Muscle of leg (tissue), 16 donors: Measurements from ENCODE around the gene NIT1. TPM values are rescaled to one million over a fixed set of nuclear protein-coding genes. Genes with fewer than 3 reads are reported as not detected.

Experiments
- DNase-seq: peaks from one replicate; pipeline ENCODE4 v3.0.0; 2013
- H3K27ac ChIP-seq: one replicate; pipeline ENCODE4 v1.5.1; 2013; ENCODE audit warnings: mild to moderate bottlenecking, low read length, control low read depth
- H3K27me3 ChIP-seq: one replicate; pipeline ENCODE4 v1.6.1; 2013; ENCODE audit warnings: low read length; ENCODE audit not compliant: control insufficient read depth, insufficient read depth
- H3K36me3 ChIP-seq: one replicate; pipeline ENCODE4 v1.6.1; 2013; ENCODE audit warnings: low read length; ENCODE audit not compliant: control insufficient read depth, insufficient read depth
- H3K4me1 ChIP-seq: one replicate; pipeline ENCODE4 v1.6.1; 2013; ENCODE audit warnings: low read length; ENCODE audit not compliant: control insufficient read depth, insufficient read depth
- H3K4me3 ChIP-seq: one replicate; pipeline ENCODE4 v1.5.1; 2013; ENCODE audit warnings: low read length, control low read depth
- H3K9me3 ChIP-seq: replicated peaks from 2 replicates; pipeline ENCODE4 v1.6.1; 2013; ENCODE audit warnings: low read depth, low read length; ENCODE audit not compliant: control insufficient read depth
- WGBS: methylation state at CpG from one replicate; pipeline ENCODE4 v1.1.5; 2013; ENCODE audit warnings: missing lambda C conversion rate; ENCODE audit not compliant: insufficient coverage; 5-methylcytosine and 5-hydroxymethylcytosine counted together
- long read RNA-seq, 11 donors: transcript quantifications; one replicate each; lab custom pipeline, GENCODE V29; 2026
- polyA plus RNA-seq, 8 donors: library from polyadenylated mRNA; unstranded; fragments of 120-200 nt; gene quantifications; one replicate each; pipeline versions ENCODE4 v1.2.1 to v1.2.3, GENCODE V29; 2013; ENCODE audit warnings: inconsistent platforms in 1 of 8, low replicate concordance in 1 of 8; ENCODE audit not compliant: insufficient read length in 8 of 8, insufficient read depth in 1 of 8
- total RNA-seq: library from RNA; stranded (reverse); fragments of 120-200 nt; gene quantifications from one replicate; pipeline ENCODE4 v1.2.4, GENCODE V29; 2013

NIT1 gene, protein sequence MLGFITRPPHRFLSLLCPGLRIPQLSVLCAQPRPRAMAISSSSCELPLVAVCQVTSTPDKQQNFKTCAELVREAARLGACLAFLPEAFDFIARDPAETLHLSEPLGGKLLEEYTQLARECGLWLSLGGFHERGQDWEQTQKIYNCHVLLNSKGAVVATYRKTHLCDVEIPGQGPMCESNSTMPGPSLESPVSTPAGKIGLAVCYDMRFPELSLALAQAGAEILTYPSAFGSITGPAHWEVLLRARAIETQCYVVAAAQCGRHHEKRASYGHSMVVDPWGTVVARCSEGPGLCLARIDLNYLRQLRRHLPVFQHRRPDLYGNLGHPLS
- total RNA-seq: 29.1 TPM
- 10 to 100 TPM; 26.7 to 34.3 (median 30.2) TPM for polyA plus RNA-seq
- long read RNA-seq, donor 1, transcript NIT1-203 (7 exons, 1,362 nt): major isoform, 5 of 16 reads
- long read RNA-seq, donor 1, partial matches to known transcripts: 11 of 16 reads
- long read RNA-seq, donor 1, other reads (novel, unspliced or antisense): 0 of 16 reads
- long read RNA-seq, donor 2, partial matches to known transcripts: 0 of 1 reads
- long read RNA-seq, donor 2, other reads (novel, unspliced or antisense): 0 of 1 reads
- long read RNA-seq, donor 3, transcript NIT1-203 (7 exons, 1,362 nt): major isoform, 9 of 11 reads
- long read RNA-seq, donor 3, partial matches to known transcripts: 0 of 11 reads
- long read RNA-seq, donor 3, other reads (novel, unspliced or antisense): 0 of 11 reads
- long read RNA-seq, donor 4, partial matches to known transcripts: 0 of 2 reads
- long read RNA-seq, donor 4, other reads (novel, unspliced or antisense): 0 of 2 reads
- long read RNA-seq, donor 5, transcript NIT1-203 (7 exons, 1,362 nt): major isoform, 12 of 71 reads
- long read RNA-seq, donor 5, partial matches to known transcripts: 42 of 71 reads
- long read RNA-seq, donor 5, other reads (novel, unspliced or antisense): 12 of 71 reads
- long read RNA-seq, donor 6, transcript NIT1-203 (7 exons, 1,362 nt): major isoform, 14 of 21 reads
- long read RNA-seq, donor 6, transcript NIT1-216 (6 exons, 1,351 nt): minor isoform, 5 of 21 reads
- long read RNA-seq, donor 6, partial matches to known transcripts: 0 of 21 reads
- long read RNA-seq, donor 6, other reads (novel, unspliced or antisense): 0 of 21 reads
- long read RNA-seq, donor 7, transcript NIT1-203 (7 exons, 1,362 nt): major isoform, 11 of 20 reads
- long read RNA-seq, donor 7, partial matches to known transcripts: 6 of 20 reads
- long read RNA-seq, donor 7, other reads (novel, unspliced or antisense): 0 of 20 reads
- long read RNA-seq, donor 8, transcript NIT1-203 (7 exons, 1,362 nt): major isoform, 6 of 37 reads
- long read RNA-seq, donor 8, partial matches to known transcripts: 30 of 37 reads
- long read RNA-seq, donor 8, other reads (novel, unspliced or antisense): 0 of 37 reads
- long read RNA-seq, donor 9, transcript NIT1-203 (7 exons, 1,362 nt): major isoform, 9 of 21 reads
- long read RNA-seq, donor 9, partial matches to known transcripts: 0 of 21 reads
- long read RNA-seq, donor 9, other reads (novel, unspliced or antisense): 10 of 21 reads
- long read RNA-seq, donor 10, transcript NIT1-203 (7 exons, 1,362 nt): major isoform, 6 of 8 reads
- long read RNA-seq, donor 10, partial matches to known transcripts: 0 of 8 reads
- long read RNA-seq, donor 10, other reads (novel, unspliced or antisense): 0 of 8 reads
- long read RNA-seq, donor 11, transcript NIT1-203 (7 exons, 1,362 nt): major isoform, 5 of 9 reads
- long read RNA-seq, donor 11, partial matches to known transcripts: 0 of 9 reads
- long read RNA-seq, donor 11, other reads (novel, unspliced or antisense): 0 of 9 reads

DNA sequence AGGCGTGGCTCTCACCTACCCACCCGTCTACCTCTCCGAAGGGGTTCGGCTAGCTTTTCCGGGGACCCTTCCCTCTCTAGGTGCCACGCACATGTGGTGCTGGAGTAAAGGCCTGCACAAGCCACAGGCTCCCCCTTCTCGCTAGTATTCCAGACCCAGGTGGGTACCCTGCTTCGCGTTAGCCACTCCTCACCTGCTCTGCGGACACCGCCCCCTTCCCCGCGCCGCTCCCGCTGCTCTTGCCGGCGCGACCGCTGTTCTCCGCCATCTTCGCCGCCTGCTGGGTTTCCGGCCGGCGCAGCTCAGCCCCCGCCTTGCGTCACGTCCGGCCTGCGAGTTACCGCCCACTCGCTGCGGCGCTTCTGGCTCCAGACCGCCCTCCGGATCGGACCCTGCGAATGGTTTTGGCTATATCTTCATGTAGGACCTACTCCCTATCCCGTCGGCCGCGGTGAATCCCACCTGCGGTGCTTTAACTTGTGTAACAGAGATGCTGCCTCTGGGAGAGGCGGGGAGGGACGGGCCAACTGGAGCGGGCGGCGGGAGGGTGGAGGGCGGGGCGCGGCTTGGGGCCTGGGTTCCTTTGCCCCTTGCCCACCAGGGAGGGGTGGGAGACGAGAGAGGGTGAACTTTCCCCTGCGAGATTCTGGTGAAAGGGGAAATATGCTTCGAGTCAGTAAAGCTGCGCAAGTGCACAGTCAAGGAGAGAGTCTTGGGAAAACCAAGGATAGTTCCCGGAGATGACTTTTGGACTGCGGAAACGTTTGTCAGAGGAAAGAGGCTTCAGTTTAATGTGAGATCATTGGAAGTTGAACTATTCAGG, at the start of gene NIT1, which contains the start of gene PFDN2:
NIT1 (plus strand) TSS at position 347 of the 823 bp plus-strand sequence; CDS start at position 419, 72 bp downstream.
PFDN2 (minus strand) TSS at position 279 of the 823 bp plus-strand sequence; CDS start at position 268, 11 bp downstream.
- peaks cover 28% of the 10 kb centered on the region for H3K4me1 ChIP-seq
- DNase-seq: peak; percentile 94
- no peaks in the 10 kb centered on the region for H3K27me3 ChIP-seq
- H3K9me3 ChIP-seq: no peaks in the 10 kb centered on the region
- H3K36me3 ChIP-seq: peaks cover 39% of the 10 kb centered on the region
- peak within 1 kb of the TSS; percentile 100 for H3K4me3 ChIP-seq
- peak within 1 kb of the TSS; percentile 98 for H3K27ac ChIP-seq
- WGBS: 0% methylated on average over 52 of the region's 58 CpGs

DNA sequence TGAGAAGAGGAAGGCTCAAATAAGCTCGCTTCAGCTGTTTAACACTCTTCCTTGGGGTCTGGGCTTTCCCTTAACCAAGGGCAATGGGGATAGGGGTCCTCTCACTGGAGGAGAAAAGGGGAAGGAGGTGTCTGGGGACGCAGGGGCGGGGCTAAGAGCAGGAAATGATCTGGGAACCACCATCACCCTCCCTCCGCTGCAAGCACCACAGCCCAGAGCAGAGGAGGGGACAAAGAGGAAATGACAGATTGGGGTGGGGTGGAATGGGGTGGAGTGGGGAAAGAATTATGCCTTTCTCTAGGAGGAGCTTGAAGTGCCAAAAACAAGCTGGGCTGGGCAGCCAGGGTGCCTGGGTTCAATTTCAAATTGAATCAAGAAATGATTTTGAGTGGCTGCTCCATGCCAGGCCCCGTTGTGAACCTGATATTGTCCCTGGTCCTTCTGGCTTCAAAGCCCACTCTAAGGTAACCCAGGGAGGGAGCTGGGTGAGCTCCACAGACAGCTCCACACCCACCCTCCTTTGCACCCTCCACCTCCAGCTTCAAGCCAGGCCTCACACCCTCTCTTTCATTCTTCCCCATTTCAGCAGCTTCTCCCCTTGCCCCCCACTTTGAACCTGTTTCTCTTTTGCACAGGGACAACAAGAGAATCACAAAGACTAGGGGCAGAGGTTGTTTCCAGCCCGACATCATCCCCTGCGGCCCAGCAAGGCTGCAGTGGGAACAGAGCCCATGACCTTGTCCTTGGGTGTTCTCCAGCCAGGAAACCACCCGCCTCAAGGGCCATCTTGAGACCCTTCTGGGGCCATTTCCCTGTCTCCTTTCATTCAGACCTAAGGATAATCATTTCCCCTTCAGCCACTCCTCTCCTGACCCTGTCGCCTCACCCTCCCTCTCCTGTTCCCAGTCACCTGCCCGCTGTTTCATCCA, 49.3 kb upstream of the NIT1 start:
- no peaks in the 10 kb centered on the region for H3K9me3 ChIP-seq
- peak overlapping the region; percentile 34 for H3K4me3 ChIP-seq
- H3K36me3 ChIP-seq: no peaks in the 10 kb centered on the region
- peak; percentile 71 for DNase-seq
- peaks cover 8% of the 10 kb centered on the region for H3K27me3 ChIP-seq
- peak overlapping the region; percentile 47 for H3K27ac ChIP-seq
- no peaks in the 10 kb centered on the region for H3K4me1 ChIP-seq
- WGBS: 67% methylated on average over 6 of the region's 10 CpGs

DNA sequence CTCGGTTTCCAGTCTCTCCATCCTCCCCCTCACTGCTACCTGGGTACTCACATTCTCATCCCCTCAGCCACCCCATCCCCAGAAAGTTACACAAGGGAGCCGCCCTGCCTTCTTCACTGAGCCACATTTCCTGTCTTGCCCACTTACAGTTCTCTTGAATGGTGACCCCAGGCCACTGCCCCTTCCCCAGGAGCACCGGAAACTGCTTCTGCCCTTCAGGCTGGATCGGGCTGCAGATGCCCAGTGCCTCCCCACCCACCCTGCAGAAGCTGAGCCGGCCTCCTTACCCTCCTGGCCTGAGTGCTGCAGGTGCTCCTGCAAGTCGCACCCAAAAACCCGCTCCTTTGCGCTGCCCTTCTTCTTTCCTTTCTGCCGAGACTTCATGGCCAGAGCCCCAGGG, 48.7 kb upstream of the NIT1 start:
- Histone ChIP-seq H3K27ac (peak overlapping the region; percentile 47), H3K4me1 (no peaks in the 10 kb centered on the region)
- 80% methylated on average over 8 of the region's 9 CpGs for WGBS

DNA sequence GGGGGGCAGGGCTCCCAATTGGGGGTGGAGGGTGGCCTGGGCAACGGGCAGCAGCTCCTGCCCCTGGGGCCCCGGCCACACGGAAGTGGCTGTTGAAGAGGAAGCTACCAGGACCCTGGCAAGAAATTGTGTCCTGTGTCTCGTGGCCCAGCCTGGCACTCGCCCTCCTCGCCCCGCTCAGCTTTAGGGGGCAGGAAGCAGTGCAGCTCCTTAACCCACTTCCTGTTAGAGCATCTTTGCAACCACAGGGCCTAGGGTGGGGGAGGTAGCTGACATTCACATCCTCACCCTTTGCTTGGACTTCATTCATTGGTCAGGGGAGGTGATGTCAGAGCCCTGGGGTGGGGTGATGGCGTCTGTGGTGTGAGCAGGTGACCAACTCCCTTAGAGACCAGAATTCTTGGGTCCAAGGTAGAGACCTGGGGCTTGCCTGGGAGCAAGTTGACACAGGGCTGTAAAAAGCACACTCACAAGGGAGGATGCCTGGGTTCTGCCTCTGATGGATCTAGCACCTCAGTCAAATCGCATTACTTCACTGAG, 48.1 kb upstream of the NIT1 start, which contains the start of gene ARHGAP30:
ARHGAP30 (minus strand) TSS at position 161 of the 540 bp plus-strand sequence. CDS start 267 bp downstream, outside the sequence.
- no peaks in the 10 kb centered on the region for H3K4me1 ChIP-seq
- peak; percentile 65 for DNase-seq
- H3K27me3 ChIP-seq: peaks cover 7% of the 10 kb centered on the region
- H3K9me3 ChIP-seq: no peaks in the 10 kb centered on the region
- peak within 1 kb of the TSS; percentile 34 for H3K4me3 ChIP-seq
- H3K36me3 ChIP-seq: no peaks in the 10 kb centered on the region
- peak within 1 kb of the TSS; percentile 47 for H3K27ac ChIP-seq
- 56% methylated on average over 5 of the region's 9 CpGs for WGBS

More for the DNA sequence above, 48.7 kb upstream of the NIT1 start:
- Histone ChIP-seq H3K27me3 (peaks cover 8% of the 10 kb centered on the region), H3K9me3 (no peaks in the 10 kb centered on the region), H3K4me3 (peak overlapping the region; percentile 34), H3K36me3 (no peaks in the 10 kb centered on the region)
- no peak for DNase-seq

DNA sequence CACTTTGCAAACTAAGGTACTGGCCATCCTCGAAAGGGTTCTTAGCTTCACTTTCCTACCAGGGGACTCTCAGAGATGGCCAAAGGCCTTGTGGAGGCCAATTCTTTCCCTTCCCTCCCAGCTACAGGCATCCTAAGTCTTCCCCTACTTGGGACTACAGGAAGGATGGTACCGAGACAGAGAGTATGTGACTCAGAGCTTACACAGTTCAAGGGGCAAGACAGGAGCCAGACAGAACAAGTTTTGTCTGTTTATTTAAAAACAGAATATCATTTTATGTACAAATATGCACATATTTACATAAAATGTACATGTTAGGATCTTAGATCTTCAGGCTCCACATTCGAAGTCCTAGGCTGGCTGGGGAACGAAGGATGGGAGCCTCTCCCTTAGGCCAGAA, 47.1 kb upstream of the NIT1 start:
- DNase-seq: no peak
- WGBS: 100% methylated on average over 2 of the region's 4 CpGs
- no peak overlapping the region for H3K4me3 ChIP-seq
- H3K36me3 ChIP-seq: no peaks in the 10 kb centered on the region
- peaks cover 4% of the 10 kb centered on the region for H3K27me3 ChIP-seq
- no peaks in the 10 kb centered on the region for H3K4me1 ChIP-seq
- no peak overlapping the region for H3K27ac ChIP-seq
- H3K9me3 ChIP-seq: no peaks in the 10 kb centered on the region

DNA sequence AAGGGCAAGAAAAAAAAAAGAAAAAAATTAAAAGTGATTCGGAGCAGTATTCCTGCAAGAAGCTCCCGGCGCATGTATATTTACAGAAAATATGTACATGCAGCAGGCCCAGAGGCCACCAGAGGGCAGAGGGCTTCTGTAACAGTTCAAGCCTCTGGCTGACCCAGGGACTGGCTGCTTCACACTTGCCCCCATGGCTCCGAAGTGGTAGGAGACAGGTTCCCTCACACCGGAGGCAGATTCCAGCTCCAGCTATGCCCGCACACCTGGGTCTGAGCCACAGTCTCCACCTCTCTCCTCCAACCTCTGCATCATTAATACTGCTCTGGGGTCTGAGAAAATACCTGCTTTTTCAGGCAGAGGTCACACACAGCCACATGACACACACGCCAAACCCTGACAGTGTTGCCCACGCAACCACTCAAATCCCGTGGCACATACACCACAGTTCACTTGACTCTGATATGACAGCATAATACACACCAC, 46.0 kb upstream of the NIT1 start:
- peaks cover 4% of the 10 kb centered on the region for H3K27me3 ChIP-seq
- DNase-seq: peak; percentile 59
- no peaks in the 10 kb centered on the region for H3K9me3 ChIP-seq
- H3K4me1 ChIP-seq: no peaks in the 10 kb centered on the region
- H3K27ac ChIP-seq: no peak overlapping the region
- H3K36me3 ChIP-seq: no peaks in the 10 kb centered on the region
- H3K4me3 ChIP-seq: no peak overlapping the region
- 52% methylated on average over 9 of the region's 9 CpGs for WGBS

DNA sequence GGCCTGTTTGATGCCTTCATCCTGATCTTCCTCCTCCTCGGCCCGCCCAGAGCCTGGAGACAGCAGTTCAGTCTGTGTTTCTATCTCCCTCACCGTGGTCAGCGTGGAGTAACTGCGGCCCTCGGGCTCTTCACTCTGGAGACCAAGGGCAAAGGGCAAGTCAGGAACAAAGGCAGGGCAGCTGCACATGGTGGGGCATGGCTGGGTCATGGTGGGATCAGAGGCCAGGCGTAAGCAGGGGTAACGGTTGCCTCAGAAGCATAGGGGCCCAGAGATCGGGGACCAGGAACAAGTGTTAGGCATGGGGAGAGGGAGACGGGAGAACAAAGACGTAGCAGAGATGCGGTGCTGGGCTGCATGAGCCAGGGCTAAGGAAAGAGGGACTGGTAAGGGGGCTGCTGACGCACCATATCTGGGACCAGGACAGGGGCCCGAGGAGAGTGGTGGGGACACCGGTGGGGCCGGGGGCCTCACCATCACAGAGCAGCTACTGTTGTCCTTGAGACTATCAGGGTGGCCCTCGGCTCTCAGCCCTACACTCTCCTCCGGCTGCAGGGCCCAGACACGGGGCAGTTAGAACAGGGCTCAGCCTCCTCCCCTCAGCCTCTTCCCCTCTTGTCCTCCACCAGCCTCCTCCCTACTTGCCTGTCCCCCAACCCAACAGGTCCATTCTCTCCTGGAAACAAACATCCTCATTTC, 45.0 kb upstream of the NIT1 start:
- no peak for DNase-seq
- 86% methylated on average over 18 of the region's 19 CpGs for WGBS
- Histone ChIP-seq H3K9me3 (no peaks in the 10 kb centered on the region), H3K4me3 (no peak overlapping the region), H3K27me3 (peaks cover 5% of the 10 kb centered on the region), H3K27ac (no peak overlapping the region), H3K4me1 (no peaks in the 10 kb centered on the region), H3K36me3 (no peaks in the 10 kb centered on the region)
